HG03521 (cell line): ENCODE data around the gene TAF3.

ENCODE experiments used
- ATAC-seq: cut with Tn5 transposase; IDR thresholded peaks from one replicate; pipeline ENCODE4 v1.9.1; 2021; ENCODE audit warnings: mild to moderate bottlenecking, moderate library complexity; ENCODE audit not compliant: unreplicated experiment

Gene TAF3

DNA sequence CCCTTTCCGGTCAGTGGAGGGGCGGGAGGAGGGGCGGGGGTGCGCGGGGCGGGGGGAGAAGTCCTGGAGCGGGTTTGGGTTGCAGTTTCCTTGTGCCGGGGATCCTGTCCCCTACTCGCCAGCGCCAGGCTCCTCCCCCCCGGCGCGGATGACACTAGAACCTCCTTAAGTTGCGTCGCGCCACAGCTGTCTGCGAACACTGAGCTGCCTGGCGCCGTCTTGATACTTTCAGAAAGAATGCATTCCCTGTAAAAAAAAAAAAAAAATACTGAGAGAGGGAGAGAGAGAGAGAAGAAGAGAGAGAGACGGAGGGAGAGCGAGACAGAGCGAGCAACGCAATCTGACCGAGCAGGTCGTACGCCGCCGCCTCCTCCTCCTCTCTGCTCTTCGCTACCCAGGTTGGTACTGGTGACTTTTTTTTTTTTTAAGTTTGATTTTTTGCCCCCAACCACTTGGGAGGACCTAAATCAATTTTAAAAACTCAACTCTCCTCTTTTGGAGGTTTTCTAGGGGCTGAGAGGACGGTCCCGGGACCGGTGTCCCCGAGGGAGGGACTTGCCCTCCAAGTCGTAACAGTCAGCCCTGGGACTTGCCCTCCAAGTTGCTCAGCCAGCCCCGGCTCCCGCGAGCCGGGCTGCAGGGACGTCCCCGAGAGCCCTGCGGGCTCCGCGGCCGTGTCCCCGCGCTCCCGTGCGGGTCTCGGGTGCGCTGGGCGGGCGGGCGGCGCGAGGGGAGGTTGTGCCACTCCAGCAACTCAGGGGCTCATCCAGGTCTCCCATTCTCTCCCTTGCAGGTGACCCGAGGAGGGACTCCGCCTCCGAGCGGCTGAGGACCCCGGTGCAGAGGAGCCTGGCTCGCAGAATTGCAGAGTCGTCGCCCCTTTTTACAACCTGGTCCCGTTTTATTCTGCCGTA, 236.4 kb downstream of the TAF3 start, which contains the start of gene GATA3:
TSS of gene GATA3 (plus strand) at position 195 of the 914 bp plus-strand sequence. CDS start 968 bp downstream, outside the sequence.
- peak; percentile 33 for ATAC-seq

DNA sequence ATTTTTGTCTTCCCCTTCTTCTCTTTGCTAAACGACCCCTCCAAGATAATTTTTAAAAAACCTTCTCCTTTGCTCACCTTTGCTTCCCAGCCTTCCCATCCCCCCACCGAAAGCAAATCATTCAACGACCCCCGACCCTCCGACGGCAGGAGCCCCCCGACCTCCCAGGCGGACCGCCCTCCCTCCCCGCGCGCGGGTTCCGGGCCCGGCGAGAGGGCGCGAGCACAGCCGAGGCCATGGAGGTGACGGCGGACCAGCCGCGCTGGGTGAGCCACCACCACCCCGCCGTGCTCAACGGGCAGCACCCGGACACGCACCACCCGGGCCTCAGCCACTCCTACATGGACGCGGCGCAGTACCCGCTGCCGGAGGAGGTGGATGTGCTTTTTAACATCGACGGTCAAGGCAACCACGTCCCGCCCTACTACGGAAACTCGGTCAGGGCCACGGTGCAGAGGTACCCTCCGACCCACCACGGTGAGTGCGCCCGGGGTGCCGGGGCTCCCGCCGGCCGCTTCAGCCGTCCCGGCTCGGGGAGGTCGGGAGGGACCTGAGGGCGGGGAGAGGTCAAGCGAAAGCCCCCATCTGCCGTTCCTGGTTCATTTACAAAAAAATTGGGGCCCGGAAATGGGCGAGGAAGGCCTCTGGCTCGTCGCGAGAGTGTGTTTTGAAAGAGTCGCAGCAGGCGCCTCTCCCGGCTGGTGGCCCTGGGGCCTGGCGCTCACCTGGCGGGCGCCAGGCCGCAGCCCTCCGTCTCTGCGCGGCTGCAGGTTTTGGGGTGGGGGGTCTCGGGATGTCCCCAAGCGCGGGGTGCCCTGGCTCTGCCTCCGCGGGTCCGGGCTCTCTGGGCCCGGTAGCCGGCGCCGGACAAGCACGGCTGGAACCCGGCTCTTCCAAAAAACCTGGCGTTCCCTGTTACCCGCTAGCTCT, 237.4 kb downstream of the TAF3 start:
- ATAC-seq = no peak

- no peak for ATAC-seq
Measured at GRCh38 chr10:8056378-8056777, 238.1 kb downstream of the TAF3 start.

DNA sequence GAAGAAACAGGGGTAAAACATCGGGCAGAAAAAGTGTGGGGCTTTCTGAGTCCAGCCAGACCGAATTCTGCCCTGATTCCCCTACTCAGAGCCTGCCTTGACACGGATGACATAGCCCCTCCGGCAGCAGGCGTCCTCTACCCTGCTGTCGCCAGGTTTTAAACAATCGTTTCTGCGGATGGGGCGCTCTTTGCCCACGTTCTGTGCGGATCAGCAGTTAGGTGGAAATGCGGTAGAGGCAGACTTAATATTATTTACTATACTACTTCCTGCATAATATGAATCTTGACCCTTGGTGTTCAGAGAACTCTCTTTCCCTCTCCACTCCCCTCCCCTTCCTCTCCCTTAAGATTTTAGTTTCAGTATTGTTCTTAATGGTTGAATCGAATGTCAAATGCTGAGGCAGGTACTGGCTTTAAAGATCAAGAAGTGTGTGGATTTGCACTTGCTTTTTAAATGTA, 238.6 kb downstream of the TAF3 start:
- ATAC-seq = no peak

GRCh38 chr10:8057636-8058273, 239.4 kb downstream of the TAF3 start:
- no peak for ATAC-seq

- no peak for ATAC-seq
Measured at GRCh38 chr10:8058274-8059111, 240.2 kb downstream of the TAF3 start.

DNA sequence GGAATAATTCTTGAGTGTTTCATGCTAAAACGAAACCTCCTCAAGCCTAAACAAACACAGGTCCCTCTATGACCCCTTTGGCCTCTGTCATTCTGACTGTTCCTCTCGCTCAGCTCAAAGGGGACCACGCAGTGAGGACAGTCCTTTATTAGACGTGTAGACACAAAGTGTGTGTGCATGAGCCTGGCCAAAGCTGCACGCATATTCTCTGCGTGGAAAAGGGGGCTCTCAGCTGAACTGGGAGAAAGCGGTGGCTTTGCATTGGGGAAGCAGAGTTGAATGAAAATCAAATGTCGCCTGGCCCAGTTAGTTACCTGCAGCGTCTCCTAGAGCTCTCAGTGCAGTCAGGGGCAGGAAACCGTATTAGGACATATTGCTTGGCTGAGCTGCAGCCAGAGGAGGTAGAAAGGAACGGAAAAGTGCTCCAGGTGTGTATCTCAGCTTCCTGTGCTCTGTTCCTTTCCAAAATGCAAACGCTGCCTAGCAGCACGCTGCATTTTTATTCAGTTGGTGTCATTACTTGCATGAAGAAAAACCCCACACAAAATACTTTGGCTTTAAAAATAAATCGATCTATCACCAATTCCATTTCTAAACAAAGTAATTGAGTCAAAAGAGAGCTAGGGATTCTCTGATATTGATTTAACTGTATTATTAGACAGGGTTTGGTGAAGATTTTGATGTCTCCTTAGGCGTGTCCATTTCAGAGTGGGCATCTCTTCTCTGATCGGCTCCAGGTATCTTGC, 241.1 kb downstream of the TAF3 start:
- ATAC-seq = no peak

- ATAC-seq = no peak
Measured at GRCh38 chr10:8060010-8060703, 241.9 kb downstream of the TAF3 start.

DNA sequence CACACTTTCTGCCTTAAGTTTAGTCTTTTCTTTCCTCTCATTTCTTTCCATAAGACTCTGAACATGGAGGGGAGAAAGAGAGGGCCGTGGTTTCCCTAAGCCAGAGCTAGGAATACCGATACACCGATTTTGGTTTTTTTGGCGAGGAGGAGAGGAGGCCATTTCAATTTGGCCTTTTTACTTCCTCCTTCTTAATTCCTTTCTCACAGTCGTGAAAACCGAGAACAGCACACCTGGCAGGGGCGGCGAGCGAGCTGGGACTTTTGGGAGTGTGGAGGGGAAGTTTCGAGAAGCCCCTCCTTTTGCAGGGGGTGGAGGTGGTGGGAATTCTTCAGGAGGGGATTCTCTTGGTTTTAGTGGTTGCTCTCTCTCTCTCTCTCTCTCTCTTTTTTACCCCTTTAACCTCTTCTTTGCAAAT, 242.4 kb downstream of the TAF3 start:
- ATAC-seq = no peak

DNA sequence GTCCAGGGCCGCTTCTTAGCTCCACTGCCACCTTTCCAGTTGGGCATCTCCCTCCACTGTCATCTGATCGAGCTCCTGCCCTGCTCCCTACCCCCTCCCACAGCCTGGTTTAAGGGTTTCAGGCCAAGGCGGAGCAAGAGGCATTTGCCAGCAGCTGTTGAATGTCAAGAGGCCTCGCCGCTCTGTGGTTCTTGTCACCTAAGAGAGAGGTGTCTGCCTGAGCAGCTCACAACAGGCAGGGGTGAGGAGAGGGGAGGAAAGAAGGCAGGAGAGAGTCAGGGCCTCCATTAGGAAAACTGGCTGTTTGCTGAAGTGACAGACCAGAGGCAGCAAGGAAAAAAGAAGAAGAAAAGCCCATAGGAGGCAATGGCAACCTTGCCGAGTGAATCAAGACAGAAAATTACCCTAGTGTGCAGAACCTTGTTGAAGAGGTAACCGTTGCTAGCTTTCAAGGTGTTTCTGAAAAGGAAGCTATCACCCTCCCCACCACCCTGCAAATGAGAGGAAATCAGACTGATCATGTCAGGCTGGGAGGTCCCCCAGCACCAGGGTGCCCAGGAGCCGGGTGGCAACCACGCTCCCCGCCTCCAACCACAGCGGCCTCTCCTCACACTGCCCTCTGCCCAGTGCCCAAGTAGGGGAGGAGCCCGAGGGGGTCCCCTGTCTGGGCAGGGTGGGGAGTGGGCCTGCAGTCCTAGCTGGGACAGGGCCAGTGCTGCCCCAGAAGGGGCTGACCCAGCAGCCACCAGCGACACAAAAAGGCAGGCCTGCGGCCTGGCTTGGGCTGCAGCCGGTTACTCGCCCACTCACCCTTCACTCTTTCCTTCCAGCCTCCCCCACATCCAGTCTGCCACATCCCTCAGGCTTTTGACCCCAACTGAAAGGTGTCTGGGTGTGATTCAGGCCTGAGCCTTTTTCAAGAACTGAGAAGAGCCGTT, 243.2 kb downstream of the TAF3 start:
- no peak for ATAC-seq

DNA sequence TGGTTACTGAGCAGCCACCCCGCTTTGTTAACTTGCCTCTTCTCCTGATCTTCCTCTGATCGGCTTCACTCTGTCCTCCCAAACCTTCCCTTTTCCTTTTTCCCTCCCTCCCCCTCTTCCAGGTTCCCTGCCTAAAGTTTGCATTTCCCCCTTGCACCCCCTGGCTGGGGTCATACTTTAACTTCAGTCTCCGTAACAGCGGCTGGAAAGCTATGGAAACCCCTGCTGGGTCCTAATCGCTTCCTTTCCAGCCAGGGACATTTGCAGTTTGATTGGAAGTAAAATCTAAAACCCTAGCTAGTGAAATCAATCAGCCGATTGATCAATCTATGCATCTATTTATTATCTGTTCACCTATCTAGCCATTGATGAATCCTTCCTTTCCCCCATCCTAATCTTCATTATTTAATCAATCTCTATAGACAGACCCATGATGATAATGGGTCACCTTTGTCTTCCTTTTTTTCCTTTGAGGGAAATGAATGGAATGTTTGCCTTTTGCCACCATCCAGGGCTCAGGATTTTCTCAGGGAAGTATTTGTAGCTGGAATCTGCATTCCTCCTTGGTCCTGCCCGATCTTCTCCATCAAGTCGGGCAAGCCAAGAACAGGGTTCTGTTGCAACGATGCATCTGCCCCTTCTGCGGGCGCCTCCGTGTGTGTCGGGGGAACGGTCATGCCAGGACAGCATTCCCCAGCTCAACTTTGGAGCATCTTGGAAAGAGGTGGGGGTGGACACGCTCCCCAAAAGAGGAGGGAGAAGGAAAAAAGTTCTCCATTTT, 245.0 kb downstream of the TAF3 start:
- ATAC-seq = no peak

DNA sequence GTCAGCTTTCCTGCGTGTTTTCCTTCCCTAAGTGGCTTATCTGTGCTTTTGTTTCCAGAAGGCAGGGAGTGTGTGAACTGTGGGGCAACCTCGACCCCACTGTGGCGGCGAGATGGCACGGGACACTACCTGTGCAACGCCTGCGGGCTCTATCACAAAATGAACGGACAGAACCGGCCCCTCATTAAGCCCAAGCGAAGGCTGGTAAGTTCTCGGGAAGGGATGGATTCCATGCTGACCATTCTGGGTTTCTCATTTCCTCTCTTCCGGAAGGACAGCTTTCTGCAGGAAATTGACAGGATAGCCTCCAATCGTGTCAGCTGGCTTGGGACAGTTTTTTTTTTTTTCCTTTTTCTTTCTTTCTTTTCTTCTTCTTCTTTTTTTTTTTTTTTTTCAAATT, 245.6 kb downstream of the TAF3 start:
- ATAC-seq = no peak

DNA sequence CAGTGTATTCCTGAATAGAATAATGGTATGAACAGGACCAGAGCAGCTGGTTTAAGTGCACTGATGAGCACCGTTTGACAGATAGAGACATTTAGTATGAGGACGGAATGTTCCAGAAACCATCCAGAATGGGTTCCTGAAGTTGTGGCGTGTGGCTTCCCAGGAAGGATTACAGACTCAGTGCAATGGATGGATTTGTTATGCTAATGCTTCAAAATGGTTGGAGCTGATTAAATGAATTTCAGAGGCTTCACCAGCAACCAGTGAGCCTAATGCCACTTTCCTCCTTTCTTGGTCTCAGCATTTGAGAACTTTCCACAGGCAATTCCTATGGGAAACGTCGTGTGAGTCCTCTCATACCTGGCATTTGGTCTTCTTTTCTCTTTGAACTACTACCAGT, 246.1 kb downstream of the TAF3 start:
- no peak for ATAC-seq

- no peak for ATAC-seq
Measured at GRCh38 chr10:8065651-8066050, 247.3 kb downstream of the TAF3 start.

GRCh38 chr10:8066124-8066523, 247.8 kb downstream of the TAF3 start:
- no peak for ATAC-seq
